Fibroblast of lung (primary cell): ENCODE results near the gene ATG5.

Source experiments
- CTCF ChIP-seq, 2 donors: IDR thresholded peaks in 1 of 2; conservative IDR thresholded peaks in 1 of 2; 1 replicate in 1 of 2; 2 replicates in 1 of 2; pipeline ENCODE4 v1.5.1; 2011 to 2012; ENCODE audit warnings: low read length in 2 of 2, control low read depth in 1 of 2, inconsistent platforms in 1 of 2, low read depth in 1 of 2, mild to moderate bottlenecking in 1 of 2
- EZH2 ChIP-seq: IDR thresholded peaks from 2 replicates; pipeline ENCODE4 v1.5.1; 2012; ENCODE audit warnings: low read length, control low read depth, mild to moderate bottlenecking; ENCODE audit errors: missing control alignments

GRCh38 chr6:106286746-106287145 lies 38.8 kb downstream of the ATG5 start:
- TF ChIP-seq CTCF (conservative IDR thresholded peaks at IDR 0.05 in 1 of 2, IDR thresholded peaks at IDR 0.05 in 1 of 2; ENCODE audit: low read depth in 1 of 2, low read length in 2 of 2) (no peak), EZH2 (no peak)
